Measurements from ENCODE around the gene ADGRL1.
"Not testable (repeated sequence)": the region's sequence is repeated elsewhere in the genome, so short reads cannot be mapped to it uniquely, and the experiment has no call there.

- TF ChIP-seq, protein P1, sequence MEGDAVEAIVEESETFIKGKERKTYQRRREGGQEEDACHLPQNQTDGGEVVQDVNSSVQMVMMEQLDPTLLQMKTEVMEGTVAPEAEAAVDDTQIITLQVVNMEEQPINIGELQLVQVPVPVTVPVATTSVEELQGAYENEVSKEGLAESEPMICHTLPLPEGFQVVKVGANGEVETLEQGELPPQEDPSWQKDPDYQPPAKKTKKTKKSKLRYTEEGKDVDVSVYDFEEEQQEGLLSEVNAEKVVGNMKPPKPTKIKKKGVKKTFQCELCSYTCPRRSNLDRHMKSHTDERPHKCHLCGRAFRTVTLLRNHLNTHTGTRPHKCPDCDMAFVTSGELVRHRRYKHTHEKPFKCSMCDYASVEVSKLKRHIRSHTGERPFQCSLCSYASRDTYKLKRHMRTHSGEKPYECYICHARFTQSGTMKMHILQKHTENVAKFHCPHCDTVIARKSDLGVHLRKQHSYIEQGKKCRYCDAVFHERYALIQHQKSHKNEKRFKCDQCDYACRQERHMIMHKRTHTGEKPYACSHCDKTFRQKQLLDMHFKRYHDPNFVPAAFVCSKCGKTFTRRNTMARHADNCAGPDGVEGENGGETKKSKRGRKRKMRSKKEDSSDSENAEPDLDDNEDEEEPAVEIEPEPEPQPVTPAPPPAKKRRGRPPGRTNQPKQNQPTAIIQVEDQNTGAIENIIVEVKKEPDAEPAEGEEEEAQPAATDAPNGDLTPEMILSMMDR (conservative IDR thresholded peaks at IDR 0.05; ENCODE audit: low read length), result not testable (repeated sequence)
- not testable (repeated sequence) for TF ChIP-seq EZH2phosphoT487 (IDR thresholded peaks at IDR 0.05; ENCODE audit: borderline replicate concordance, low read depth, low read length)
Measured at GRCh38 chr19:14232945-14233344, 27.0 kb upstream of the ADGRL1 start.

Measured in OCI-LY7 (cell line).